Activated CD8-positive, alpha-beta memory T cell treated with anti-CD3 and anti-CD28 coated beads, Interleukin-2, amount 50 U/mL, for 4 hours (primary cell): ENCODE results near the gene ITPR1.

Source experiments
- DNase-seq: peaks from one replicate; pipeline ENCODE4 v3.0.0-alpha.2; 2020

ITPR1 gene

GRCh38 chr3:4690277-4690676 lies 197.1 kb downstream of the ITPR1 start:
- no peak for DNase-seq

- DNase-seq, result no peak
Measured at GRCh38 chr3:4693620-4694019, 200.5 kb downstream of the ITPR1 start.

GRCh38 chr3:4695846-4696245 lies 202.7 kb downstream of the ITPR1 start:
- DNase-seq, result no peak

- DNase-seq, result no peak
Measured at GRCh38 chr3:4696266-4696665, 203.1 kb downstream of the ITPR1 start.

GRCh38 chr3:4698125-4698821 lies 205.1 kb downstream of the ITPR1 start:
- no peak for DNase-seq

GRCh38 chr3:4703054-4703480 lies 209.9 kb downstream of the ITPR1 start:
- no peak for DNase-seq

GRCh38 chr3:4704552-4704951 lies 211.4 kb downstream of the ITPR1 start:
- no peak for DNase-seq

GRCh38 chr3:4707324-4707723 lies 214.2 kb downstream of the ITPR1 start:
- DNase-seq, result no peak

GRCh38 chr3:4708230-4708629 lies 215.1 kb downstream of the ITPR1 start:
- DNase-seq, result no peak

- DNase-seq, result no peak
Measured at GRCh38 chr3:4709341-4709740, 216.2 kb downstream of the ITPR1 start.

GRCh38 chr3:4710191-4710590 lies 217.0 kb downstream of the ITPR1 start:
- no peak for DNase-seq

- no peak for DNase-seq
Measured at GRCh38 chr3:4711680-4711992, 218.5 kb downstream of the ITPR1 start.

- no peak for DNase-seq
Measured at GRCh38 chr3:4712109-4712508, 219.0 kb downstream of the ITPR1 start.

GRCh38 chr3:4714045-4714444 lies 220.9 kb downstream of the ITPR1 start:
- DNase-seq, result no peak

GRCh38 chr3:4716266-4716665 lies 223.1 kb downstream of the ITPR1 start:
- no peak for DNase-seq

- no peak for DNase-seq
Measured at GRCh38 chr3:4716706-4717362, 223.7 kb downstream of the ITPR1 start.

- DNase-seq, result no peak
Measured at GRCh38 chr3:4717363-4717740, 224.2 kb downstream of the ITPR1 start.

- DNase-seq, result no peak
Measured at GRCh38 chr3:4718179-4718736, 225.1 kb downstream of the ITPR1 start.

GRCh38 chr3:4719046-4719501 lies 225.9 kb downstream of the ITPR1 start:
- DNase-seq, result no peak

- no peak for DNase-seq
Measured at GRCh38 chr3:4720316-4721075, 227.3 kb downstream of the ITPR1 start.

- DNase-seq, result no peak
Measured at GRCh38 chr3:4721511-4721911, 228.4 kb downstream of the ITPR1 start.

- no peak for DNase-seq
Measured at GRCh38 chr3:4722103-4722502, 229.0 kb downstream of the ITPR1 start.

- DNase-seq, result no peak
Measured at GRCh38 chr3:4724051-4724629, 231.0 kb downstream of the ITPR1 start.
